HG03097 (cell line): Measurements from ENCODE around the gene NEUROG1.

Experiments
- ATAC-seq: cut with Tn5 transposase; IDR thresholded peaks from one replicate; pipeline ENCODE4 v1.9.1; 2021; ENCODE audit not compliant: unreplicated experiment, low FRiP score

The NEUROG1 gene

DNA sequence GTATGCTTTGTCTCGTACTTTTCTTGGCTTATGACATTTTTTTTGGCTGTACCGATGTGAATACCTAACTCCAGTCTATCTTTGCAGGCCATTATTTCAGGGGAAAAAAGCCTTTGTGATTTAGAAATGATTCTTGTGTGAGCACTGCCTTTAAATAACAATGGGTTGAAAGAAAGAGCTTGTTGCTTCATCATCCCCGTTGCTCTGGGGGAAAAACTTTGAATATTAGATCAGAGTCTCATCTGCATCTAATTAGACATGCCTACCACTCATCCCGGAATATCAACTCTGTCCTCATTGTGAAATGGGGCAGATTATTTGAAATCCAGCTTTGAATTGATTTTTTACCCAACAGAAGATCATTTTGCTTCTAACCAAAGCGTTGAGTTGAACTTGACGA lies 29.5 kb upstream of the NEUROG1 start:
- no peak for ATAC-seq

DNA sequence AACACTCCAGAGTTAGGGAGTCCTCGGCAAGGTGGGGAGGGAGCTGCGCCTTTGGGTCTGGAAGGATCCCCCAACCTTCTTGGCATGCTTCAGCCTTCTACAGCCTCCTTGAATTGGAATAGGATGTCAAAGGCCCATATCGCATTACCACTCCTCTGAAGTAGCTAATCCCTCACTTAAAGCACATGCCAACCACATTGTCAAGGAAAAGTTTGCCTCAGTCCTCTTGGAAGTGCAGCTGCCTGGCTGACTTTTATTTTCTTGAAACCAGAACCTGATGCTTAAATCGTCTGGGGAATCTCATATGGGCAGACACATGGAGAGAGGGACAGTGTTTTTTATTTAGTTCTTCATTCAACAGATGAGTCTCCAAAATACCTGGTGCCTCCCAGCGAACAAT lies 28.6 kb upstream of the NEUROG1 start:
- ATAC-seq: no peak

DNA sequence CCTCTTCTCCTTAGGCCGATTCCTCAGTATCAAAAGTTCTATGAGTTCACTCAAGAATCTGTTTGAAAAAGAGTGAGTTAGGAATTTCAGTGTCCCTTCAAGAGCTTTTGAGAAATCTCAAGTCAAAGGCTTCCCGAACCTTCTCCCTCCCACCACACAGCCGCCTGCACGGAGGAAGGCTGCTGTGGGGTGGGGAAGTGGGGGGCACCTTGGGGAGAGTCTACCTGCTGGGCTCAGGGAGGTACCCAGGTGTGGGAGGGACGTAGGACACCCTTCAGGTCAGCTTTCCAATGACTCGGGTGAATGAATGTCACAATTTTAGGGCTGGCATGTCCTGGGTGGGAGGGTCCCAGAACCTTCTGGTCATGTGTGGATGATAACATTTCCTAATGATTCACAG lies 25.5 kb upstream of the NEUROG1 start:
- ATAC-seq: no peak

DNA sequence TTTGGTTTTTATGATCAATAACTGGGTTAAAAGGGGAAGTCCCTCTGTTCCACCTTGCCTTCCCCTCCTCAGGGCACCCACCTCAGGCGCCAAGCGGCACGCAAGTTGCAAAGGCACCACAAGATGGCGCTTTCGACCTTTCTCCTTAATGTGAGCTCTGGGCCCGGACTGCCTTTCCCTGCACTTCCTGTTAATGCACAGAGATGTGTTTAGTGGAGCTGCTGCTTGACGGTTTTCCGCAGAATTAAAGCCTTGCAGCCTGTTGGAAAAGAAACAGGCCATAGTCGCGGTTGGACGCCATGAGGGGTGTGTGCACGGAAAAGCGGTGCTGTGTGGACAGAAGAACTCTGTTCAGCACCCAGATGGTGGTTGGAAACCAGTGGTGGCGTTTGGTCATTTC lies 25.1 kb upstream of the NEUROG1 start:
- ATAC-seq: peak; percentile 87

DNA sequence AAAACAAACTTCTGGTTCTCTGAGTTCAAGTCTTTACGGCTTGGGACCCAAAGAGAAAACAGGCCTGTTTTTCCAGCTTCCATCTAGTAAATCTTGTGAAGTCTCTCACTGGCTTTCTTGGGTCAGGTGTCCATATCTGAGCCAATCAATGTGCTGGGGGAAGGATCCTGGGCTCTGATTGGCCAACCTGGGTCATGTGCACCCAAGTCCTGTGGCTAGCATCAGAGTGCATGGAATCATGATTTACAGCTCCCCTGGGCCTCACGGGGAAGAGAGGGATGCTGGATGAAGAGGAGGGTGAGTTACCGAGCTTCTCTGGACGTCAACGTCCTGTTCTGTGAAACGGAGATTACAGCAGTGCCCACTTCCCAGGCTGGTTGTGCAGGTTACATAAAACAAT lies 23.6 kb upstream of the NEUROG1 start:
- ATAC-seq: no peak

DNA sequence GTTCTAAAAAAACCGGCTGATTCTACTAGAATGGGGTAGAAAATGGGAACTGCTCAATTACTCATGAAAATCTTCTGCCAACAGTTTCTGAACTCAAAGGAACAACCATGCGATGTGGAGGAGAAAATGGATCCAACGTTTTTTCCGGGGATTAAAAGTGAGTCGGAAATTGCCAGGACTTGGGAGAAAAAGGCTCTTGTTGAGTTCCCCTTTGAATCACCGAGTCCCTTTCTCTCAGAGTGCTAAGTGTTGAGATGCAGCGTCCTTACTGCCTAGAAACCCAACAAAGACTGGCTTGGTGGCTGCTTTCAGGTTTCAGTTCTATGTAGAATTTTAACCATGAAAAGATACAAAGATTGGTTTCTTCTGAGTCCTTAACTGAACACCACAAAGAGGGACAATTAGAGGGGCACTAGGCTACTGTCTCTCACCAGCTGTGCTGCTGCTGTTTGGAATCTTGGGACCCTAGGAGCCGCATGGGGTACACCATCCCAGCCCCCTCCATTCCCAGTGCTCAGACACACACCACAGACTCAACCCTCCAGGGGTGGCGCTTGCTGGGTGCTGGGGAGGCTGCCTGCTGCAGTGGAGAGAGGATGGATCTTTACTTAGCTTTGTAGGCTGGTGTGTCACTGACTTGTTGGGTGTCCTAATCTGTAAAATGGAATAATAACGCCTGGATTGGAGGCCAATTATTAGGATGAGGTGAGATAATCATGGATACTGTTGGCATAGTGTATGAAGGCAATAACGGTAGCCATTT lies 21.5 kb upstream of the NEUROG1 start:
- ATAC-seq: no peak

DNA sequence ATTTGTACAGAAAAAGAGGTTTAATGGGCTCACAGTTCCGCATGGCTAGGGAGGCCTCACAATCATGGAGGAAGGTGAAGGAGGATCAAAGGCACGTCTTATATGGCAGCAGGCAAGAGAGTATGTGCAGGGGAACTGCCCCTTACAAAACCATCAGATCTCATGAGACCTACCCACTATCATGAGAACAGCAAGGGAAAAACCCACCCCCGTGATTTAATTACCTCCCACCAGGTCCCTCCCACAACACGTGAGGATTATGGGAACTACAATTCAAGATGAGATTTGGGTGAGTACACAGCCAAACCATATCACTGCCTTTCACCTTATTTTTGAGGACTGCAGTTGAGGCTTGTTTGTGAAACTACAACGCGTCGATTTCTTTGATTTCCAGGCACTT lies 20.9 kb upstream of the NEUROG1 start:
- no peak for ATAC-seq

DNA sequence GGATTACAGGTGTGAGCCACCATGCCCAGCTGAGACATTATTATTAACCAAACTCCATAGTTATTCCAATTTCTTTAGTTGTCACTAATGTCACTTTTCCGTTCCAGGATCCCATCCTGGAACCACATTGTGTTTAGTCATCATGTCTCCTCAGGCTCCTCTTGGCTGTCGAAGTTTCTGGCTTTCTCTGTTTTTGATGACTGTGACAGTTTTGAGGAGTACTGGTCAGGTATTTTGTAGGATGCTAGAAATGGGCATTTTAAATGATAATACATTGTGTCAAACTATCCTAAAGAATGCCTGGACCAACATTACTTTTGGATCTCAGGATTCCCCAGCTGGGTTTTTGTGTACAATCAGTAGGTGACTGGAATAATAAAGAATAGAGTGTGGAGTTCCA lies 19.8 kb upstream of the NEUROG1 start:
- no peak for ATAC-seq

DNA sequence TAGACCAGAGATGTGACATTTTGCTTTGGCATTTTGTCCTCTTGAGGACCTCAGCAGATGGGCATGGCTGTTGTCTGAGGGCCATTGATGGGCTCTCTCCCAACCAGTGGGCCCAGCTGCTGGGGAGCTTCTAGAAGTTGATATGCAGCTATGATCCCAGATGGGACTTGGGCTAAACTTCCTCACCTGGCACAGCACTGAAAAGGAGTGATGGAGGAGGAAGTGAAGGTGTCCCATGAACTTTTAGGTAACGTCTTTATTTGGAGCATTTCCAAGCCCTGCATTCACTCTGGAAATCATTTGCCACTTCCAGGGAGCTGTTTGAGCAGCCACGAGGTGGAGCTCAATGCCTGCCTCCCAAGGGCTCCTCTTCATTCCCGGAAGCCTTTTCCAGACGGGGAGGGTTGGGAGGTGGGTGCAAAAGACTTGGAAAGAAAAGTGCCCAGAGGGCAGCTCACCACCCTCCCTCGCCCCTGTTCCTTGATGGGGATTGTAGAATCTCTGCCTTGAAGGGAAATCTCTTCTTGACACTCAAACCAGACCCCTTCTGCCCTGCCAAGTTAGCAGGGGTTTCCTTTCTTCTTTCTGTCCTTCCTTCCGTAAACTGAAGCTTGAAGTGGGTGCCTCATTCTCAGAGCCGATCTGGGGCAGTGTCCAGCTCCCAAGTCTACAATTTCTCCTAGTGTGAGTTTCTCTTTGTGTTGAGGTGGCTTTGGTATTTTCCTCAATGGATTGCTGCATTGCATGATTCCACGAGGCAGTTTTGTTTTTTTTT lies 18.1 kb upstream of the NEUROG1 start:
- ATAC-seq: no peak

DNA sequence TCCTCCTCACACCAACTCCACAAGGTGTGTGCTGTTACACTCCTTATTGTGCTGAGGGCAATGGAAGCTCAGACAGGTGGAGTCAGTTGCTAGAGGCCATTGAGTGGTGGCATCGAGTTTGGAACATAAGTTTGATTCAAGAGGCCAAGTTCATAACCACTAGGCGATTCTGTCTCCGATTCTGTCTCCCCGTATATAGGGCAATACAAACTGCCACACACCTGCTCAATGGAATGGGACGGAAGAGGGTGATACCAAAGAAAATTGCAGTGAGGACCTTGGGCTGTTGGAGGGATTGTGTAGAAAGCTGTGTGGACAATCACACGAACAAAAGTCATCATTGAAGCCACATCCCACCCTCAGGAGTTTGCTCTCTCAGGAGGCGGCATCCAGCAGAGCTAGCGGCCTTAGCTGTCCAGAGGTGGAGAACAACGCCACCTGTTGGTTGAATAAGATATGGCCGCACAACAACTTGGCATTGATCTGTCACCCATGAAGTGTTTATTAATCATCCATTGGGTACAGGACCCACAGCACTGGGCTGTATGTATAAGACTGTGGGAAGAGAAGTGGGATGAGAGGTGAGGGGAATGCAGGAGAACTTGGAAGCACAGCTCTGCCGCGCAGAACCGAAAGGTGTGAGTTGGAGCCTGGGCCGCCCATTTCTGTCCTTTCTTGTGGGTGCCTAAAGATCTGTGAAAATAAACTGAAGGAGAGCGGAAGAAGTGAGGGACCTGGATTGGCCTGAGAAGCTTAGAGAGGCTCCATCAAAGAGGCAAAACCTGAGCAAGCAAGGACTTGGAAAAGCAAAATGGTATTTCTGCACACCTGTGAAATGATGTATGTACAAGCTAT lies 16.1 kb upstream of the NEUROG1 start:
- peak; percentile 81 for ATAC-seq

DNA sequence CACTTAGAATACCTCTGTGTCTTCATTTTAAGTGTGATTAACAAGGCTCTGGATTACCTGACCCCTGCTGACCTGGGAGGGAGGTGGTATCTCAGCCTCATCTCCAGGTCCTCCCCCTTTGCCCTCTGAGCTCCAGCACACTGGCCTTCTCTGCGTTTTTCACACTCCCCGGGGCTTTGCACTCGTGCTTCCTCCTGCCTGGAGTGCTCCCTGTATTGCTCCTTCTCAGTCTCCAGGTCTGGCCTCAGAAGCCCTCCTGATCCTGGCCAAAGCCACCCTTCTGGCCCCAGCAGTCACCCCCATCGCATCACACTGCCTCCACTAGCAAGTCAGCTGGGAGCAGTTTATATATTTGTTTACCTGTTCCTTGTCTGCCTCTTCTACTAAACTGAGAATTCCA lies 13.6 kb upstream of the NEUROG1 start:
- no peak for ATAC-seq

DNA sequence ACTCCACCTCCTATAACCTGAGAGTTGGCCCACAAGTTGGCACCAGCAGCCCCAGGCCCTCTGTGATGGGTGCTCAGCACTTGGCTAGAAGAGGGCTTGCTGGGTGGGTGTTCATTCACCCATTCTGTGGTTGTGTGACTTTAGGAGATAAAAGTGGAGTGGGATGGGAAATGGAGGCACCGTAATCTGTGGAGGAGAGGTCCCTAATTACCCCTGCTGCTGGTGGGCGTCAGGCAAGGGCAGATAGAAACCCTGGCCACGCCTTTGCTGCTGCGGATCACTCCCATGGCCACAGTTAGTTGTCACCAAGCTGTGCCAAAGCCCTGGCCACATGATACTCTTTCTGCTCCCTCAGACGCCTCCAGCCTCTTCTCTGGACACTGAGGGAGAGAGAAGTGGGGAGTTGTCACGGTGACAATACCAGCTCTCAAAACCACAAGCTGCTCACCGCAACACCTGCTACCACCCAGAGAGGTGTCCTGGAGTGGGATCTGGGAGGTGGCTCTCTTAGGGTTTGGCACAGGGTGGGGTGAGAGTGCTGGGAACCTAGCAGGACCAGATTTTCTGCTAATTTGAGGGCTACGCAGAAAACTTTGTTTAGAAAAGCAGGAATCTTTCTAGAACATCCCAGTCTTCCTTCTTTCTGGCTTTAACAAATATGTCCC lies 12.0 kb upstream of the NEUROG1 start:
- no peak for ATAC-seq

DNA sequence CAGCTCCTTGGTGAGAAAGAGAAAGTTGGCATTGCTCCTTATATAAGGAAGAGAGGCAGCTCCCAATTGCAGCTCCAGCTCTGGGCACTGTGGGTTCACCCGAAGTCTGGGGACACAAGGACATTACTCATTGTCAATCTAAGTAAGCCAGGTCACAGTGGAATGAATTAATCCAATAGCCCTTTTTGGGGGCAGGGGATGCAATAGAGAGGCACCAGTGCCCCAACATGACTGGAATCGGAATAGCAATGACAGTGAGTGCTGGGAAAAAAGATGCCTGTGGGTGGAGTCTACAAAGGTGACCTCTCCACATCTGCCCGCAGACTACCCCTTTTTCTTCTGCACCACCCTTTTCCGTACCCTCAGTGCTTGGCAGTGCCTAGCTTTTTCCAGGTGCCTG lies 11.1 kb upstream of the NEUROG1 start:
- ATAC-seq: no peak

DNA sequence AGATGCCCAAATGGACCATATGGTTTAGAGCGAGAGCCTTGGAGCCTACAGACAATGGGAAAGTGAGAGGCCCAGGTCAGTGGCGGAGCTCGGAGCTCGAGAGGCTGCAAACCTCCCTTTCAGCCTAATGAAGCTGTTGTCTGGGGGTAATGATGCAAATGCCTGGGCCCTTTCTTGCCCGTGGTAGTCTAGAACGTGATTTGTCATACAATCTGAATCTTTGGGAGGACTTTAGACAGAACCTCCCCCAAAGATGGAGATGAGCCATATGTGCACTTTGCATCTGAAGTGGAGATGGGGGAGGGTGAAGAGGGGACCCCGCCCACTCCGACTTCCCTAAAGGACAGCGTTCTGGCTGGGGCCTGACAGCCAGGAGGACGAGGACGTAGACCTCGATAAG lies 10.3 kb upstream of the NEUROG1 start:
- ATAC-seq: no peak

DNA sequence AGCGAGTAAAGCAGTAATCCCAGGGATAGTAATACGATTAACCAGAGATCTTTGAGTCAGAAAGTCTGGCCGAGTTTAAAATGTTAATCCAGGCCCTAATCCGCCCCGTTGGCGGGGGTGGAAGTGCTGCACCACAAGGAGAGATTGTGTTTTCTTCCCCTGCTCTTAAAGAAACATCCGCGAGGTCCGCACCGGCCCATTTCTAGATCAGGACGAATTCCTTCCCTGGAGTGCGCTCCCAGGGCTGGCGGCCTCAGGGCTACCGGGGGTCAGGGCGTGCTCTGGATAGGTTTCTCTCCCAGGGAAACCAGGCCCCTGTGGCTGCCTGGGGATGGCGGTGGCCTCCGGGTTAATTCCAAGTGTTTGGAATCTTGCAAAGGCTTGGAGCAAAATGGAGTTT lies 9.3 kb upstream of the NEUROG1 start:
- ATAC-seq: no peak

DNA sequence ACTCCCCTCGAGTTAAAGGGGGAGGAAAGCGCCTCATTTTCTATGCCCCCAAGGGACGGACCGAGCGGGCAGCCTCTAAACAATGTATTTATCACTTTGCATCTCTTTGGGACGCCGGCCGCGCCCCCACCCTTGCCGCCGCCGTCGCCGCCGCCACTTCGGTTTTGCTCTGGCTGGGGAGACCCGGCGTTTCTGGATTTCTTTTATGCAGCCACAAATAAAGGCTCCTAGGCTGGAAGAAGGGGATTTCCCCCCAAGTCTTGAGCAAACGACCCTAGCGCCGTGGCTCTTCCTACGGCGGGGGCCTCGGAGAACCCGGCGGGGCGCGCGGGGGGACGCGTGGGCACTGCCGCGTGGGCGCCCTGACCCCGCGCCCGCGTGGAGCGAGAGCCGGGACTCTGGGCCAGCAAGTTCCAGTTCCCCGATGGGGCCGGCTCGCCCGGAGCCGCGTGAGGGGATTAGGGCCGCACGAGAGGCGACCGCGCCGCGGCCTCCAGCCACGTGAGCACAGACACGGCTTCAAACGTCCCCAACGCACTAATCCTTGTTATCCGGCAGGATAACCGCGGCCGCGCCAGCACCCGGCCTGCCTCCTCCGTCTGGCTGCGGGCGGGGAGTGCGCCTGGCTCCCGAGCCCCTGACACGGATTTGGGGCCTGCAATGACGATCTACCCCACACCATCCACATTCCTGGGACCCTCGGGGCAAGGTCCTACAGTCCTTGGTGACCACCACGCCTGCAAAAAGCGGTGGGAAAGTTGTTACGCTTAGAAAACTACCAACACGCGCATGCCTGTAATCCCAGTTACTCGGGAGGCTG lies 7.9 kb upstream of the NEUROG1 start:
- no peak for ATAC-seq

DNA sequence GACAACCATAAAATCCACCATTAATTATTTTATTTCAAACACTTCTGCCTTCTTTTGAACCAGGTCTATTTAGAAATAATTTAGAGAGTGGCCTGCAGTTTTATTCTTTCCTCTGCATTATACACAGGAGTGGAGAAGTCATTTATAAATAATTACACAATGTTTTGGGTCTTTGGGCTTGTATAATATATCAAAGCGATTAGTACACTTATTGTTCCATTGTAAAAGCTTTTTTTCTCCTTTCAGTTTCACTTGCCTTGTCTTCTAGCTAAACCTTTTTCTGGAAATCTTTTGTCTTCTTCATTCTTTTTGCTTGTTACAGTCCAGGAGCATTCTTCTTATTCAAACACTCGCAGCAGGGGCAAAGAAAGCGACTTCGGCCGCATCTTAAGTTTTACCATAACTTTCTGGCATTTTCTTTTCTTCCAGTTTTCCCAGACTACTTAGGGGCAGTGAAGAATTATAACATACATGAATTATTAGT lies 7.3 kb upstream of the NEUROG1 start:
- ATAC-seq: no peak

DNA sequence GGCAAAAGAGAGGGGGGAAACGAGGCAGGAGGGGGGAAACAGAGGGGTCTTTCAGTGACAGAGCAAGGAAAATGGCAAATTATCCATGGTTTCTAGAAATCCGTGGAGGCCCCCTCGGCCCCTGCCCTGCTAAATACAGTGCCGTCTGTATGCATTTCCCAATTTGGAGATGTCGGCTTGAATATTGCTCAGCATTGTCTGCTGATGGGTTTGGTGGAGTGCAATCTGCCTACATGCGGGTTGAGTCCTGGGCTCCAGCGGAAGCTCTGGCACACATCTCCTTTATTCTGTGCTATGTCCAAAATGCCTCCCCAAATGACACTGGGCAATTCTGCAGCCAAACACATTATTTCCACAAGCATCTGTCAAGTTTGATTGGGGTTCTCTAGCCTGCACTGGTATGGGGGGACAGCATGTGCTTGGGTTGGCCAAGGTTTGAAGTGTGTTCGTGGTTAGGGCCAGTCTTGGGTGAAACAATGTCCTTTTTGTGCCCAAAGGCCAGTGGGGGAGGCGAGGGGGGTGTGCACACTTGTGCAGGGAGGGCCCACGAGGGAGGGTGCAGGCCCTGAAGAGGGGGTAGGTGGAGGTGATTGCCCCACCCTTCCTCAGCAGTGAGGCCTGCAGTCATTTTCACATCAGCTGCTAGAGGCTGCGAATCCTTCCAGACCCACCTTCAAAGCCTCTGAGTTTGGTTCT lies 6.2 kb upstream of the NEUROG1 start:
- no peak for ATAC-seq

DNA sequence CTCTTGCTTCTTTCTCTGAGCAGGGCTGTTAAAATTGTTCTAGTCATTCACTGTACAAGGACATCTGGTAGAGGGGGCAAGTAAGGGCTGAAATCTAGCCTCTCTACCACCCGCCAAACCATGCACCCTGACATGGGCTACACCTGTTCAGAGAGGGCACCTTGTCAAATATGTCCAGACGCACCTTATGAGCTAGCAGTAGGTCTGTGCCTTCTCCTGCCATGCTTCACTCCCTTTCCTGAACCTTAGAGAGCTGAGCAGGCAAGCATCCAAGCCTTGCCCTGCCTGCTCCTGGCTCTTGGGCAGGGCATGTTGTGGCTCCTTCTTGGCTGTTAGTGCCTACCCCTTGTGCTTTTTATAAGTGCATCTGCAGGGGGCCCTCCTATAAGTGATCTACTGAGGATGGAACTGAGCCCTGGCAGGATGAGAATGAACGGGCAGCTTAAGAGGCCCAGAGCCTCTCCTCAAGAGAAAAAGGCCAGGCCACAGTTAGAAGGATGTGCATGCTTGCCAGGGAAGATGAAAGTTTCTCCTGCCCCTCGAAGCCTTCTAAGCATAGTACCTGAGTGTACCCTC lies 3.8 kb upstream of the NEUROG1 start:
- no peak for ATAC-seq
